ENCODE data around the gene CLSTN1. TPM values are rescaled to one million over a fixed set of nuclear protein-coding genes. Genes with fewer than 3 reads are reported as not detected.
"Not testable (repeated sequence)": the region's sequence is repeated elsewhere in the genome, so short reads cannot be mapped to it uniquely, and the experiment has no call there.

CLSTN1 gene
- total RNA-seq, 1 experiment from 2014 or later = 143 TPM

DNA sequence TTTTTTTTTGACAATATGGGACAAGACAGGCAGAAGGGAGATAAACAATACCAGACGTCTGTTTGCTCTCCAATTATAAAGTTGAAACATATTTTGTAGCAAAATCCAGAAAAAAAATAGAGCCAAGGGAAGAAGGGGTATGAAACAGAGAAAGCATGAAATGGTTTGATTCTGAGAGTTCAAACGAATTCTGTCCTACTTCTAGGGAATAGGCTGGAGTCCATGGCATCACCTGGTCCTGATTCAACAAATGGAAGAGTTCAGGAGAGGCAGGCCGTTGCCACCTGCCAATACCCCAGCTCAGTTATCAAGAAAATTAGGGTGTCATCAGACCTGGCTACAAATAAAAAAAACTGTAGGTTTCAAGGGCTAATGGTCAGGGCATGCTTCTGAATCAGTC lies 71.8 kb downstream of the CLSTN1 start:
- CTCF ChIA-PET = interaction anchor here (0.6 kb wide), 1 partner anchor 116 kb away, joined by 4 read pairs; no protein-coding TSS in a partner anchor
- no peaks in the 10 kb centered on the region for H3K9me3 ChIP-seq (ENCODE audit: control insufficient read depth, insufficient read depth, low read depth, low read length)
- no TSS peak for BruUV-seq (replicated peaks)
- H3K27ac ChIP-seq (ENCODE audit: low read length) = no peak overlapping the region
- DNase-seq (ENCODE audit: low read depth, low spot score) (no peak), ATAC-seq (no peak)
- in situ Hi-C loops (cut with HindIII; ENCODE audit: low pct_unique_long_range_greater_than_20kb, low sequenced_read_pairs) = no loop called here
- TF ChIP-seq, protein P1, sequence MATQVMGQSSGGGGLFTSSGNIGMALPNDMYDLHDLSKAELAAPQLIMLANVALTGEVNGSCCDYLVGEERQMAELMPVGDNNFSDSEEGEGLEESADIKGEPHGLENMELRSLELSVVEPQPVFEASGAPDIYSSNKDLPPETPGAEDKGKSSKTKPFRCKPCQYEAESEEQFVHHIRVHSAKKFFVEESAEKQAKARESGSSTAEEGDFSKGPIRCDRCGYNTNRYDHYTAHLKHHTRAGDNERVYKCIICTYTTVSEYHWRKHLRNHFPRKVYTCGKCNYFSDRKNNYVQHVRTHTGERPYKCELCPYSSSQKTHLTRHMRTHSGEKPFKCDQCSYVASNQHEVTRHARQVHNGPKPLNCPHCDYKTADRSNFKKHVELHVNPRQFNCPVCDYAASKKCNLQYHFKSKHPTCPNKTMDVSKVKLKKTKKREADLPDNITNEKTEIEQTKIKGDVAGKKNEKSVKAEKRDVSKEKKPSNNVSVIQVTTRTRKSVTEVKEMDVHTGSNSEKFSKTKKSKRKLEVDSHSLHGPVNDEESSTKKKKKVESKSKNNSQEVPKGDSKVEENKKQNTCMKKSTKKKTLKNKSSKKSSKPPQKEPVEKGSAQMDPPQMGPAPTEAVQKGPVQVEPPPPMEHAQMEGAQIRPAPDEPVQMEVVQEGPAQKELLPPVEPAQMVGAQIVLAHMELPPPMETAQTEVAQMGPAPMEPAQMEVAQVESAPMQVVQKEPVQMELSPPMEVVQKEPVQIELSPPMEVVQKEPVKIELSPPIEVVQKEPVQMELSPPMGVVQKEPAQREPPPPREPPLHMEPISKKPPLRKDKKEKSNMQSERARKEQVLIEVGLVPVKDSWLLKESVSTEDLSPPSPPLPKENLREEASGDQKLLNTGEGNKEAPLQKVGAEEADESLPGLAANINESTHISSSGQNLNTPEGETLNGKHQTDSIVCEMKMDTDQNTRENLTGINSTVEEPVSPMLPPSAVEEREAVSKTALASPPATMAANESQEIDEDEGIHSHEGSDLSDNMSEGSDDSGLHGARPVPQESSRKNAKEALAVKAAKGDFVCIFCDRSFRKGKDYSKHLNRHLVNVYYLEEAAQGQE (IDR thresholded peaks at IDR 0.05; ENCODE audit: insufficient read depth in 1 of 2, low read depth in 2 of 2, low read length in 1 of 2) = no peak
- TF ChIP-seq POLR2AphosphoS5 (IDR thresholded peaks at IDR 0.05; ENCODE audit: low read depth, low read length) = no peak
- TF ChIP-seq SIN3A (IDR thresholded peaks at IDR 0.05; ENCODE audit: borderline replicate concordance, insufficient read depth, low read depth, low read length) = no peak
- no peak for TF ChIP-seq TCF7L2 (IDR thresholded peaks at IDR 0.05; ENCODE audit: low read depth, low read length)
- TF ChIP-seq, protein P2, sequence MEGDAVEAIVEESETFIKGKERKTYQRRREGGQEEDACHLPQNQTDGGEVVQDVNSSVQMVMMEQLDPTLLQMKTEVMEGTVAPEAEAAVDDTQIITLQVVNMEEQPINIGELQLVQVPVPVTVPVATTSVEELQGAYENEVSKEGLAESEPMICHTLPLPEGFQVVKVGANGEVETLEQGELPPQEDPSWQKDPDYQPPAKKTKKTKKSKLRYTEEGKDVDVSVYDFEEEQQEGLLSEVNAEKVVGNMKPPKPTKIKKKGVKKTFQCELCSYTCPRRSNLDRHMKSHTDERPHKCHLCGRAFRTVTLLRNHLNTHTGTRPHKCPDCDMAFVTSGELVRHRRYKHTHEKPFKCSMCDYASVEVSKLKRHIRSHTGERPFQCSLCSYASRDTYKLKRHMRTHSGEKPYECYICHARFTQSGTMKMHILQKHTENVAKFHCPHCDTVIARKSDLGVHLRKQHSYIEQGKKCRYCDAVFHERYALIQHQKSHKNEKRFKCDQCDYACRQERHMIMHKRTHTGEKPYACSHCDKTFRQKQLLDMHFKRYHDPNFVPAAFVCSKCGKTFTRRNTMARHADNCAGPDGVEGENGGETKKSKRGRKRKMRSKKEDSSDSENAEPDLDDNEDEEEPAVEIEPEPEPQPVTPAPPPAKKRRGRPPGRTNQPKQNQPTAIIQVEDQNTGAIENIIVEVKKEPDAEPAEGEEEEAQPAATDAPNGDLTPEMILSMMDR (IDR thresholded peaks at IDR 0.05) = no peak
- H3K4me1 ChIP-seq (ENCODE audit: control insufficient read depth, insufficient read depth, low read length) = no peaks in the 10 kb centered on the region
- no peaks in the 10 kb centered on the region for H3K36me3 ChIP-seq (ENCODE audit: control insufficient read depth, insufficient read depth, low read length)
- POLR2A ChIA-PET = no interaction called here
- intact Hi-C loops (cut with micrococcal nuclease; ENCODE audit: unreplicated experiment) = no loop called here
- H3K4me3 ChIP-seq (ENCODE audit: low read depth in 2 of 2, low read length in 2 of 2) = no peak overlapping the region
- no peaks in the 10 kb centered on the region for H3K27me3 ChIP-seq (ENCODE audit: control insufficient read depth, insufficient read depth, low read length)

DNA sequence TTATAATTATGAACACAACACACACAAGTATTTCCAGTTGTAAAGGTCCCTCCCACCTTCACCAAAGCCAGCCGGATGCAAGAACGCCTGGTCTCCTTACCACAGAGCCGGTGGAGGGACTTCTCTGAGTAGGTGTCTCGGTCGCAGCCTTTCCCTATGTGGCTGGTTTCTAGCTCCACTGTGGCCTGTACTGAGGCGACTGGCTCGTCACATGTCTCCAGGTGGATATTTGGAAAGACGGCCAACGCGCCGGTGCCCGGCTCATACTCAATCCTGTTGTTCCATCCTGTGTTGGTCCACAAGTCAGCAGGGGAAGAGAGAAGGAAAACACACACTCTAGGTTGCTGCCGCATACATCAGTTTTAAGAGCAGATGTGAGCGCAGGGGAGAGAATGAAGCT lies 74.4 kb downstream of the CLSTN1 start:
- CTCF ChIA-PET = no interaction called here
- intact Hi-C loops (cut with micrococcal nuclease; ENCODE audit: unreplicated experiment) (no loop called here), in situ Hi-C loops (cut with HindIII; ENCODE audit: low pct_unique_long_range_greater_than_20kb, low sequenced_read_pairs) (no loop called here)
- Histone ChIP-seq H3K9me3 (ENCODE audit: control insufficient read depth, insufficient read depth, low read depth, low read length) (no peaks in the 10 kb centered on the region), H3K36me3 (ENCODE audit: control insufficient read depth, insufficient read depth, low read length) (no peaks in the 10 kb centered on the region), H3K4me3 (ENCODE audit: low read depth in 2 of 2, low read length in 2 of 2) (no peak overlapping the region), H3K27me3 (ENCODE audit: control insufficient read depth, insufficient read depth, low read length) (no peaks in the 10 kb centered on the region), H3K4me1 (ENCODE audit: control insufficient read depth, insufficient read depth, low read length) (no peaks in the 10 kb centered on the region), H3K27ac (ENCODE audit: low read length) (no peak overlapping the region)
- BruUV-seq (replicated peaks) = no TSS peak
- POLR2A ChIA-PET = no interaction called here
- DNase-seq (ENCODE audit: low read depth, low spot score) (no peak), ATAC-seq (no peak)
- TF ChIP-seq, protein P1 (IDR thresholded peaks at IDR 0.05; ENCODE audit: insufficient read depth in 1 of 2, low read depth in 2 of 2, low read length in 1 of 2) = no peak
- TF ChIP-seq, protein P2 (IDR thresholded peaks at IDR 0.05) = no peak
- no peak for TF ChIP-seq TCF7L2 (IDR thresholded peaks at IDR 0.05; ENCODE audit: low read depth, low read length)
- no peak for TF ChIP-seq POLR2AphosphoS5 (IDR thresholded peaks at IDR 0.05; ENCODE audit: low read depth, low read length)
- no peak for TF ChIP-seq SIN3A (IDR thresholded peaks at IDR 0.05; ENCODE audit: borderline replicate concordance, insufficient read depth, low read depth, low read length)

DNA sequence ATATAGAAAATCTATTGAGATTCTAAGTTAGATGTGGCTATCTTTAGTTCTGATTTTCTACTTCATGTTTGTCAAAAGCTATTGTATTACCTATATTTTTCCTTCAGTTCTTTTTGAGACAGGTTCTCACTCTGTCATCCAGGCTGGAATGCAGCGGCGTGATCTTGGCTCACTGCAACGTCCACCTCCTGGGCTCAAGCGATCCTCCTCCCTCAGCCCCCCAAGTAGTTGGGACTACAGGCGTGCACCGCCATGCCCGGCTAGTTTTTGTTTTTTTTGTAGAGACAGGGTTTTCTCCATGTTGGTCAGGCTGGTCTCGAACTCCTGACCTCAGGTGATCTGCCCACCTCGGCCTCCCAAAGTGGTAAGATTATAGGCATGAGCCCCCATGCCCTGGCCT lies 75.4 kb downstream of the CLSTN1 start:
- H3K4me1 ChIP-seq (ENCODE audit: control insufficient read depth, insufficient read depth, low read length); H3K4me3 ChIP-seq (ENCODE audit: low read depth in 2 of 2, low read length in 2 of 2); DNase-seq (ENCODE audit: low read depth, low spot score); intact Hi-C loops (cut with micrococcal nuclease; ENCODE audit: unreplicated experiment); H3K36me3 ChIP-seq (ENCODE audit: control insufficient read depth, insufficient read depth, low read length); H3K27ac ChIP-seq (ENCODE audit: low read length); H3K27me3 ChIP-seq (ENCODE audit: control insufficient read depth, insufficient read depth, low read length); BruUV-seq (replicated peaks); POLR2A ChIA-PET; in situ Hi-C loops (cut with HindIII; ENCODE audit: low pct_unique_long_range_greater_than_20kb, low sequenced_read_pairs); ATAC-seq; CTCF ChIA-PET; H3K9me3 ChIP-seq (ENCODE audit: control insufficient read depth, insufficient read depth, low read depth, low read length): not testable (repeated sequence)
